SU-DHL-6 (cell line): ENCODE results near the gene SLC12A2.

Source experiments
- H2AFZ ChIP-seq: fragments of 200-600 bp; sonication (generic); 2 replicates; pipeline ENCODE4 v1.6.1; 2014; ENCODE audit warnings: low read depth, mild to moderate bottlenecking, moderate library complexity, mixed read lengths, antibody characterized with exemption, low read length; ENCODE audit not compliant: severe bottlenecking
- H3F3A ChIP-seq: fragments of 200-600 bp; shearing (Covaris generic); 2 replicates; pipeline ENCODE4 v1.6.0; 2016; ENCODE audit warnings: antibody characterized with exemption, mild to moderate bottlenecking; ENCODE audit not compliant: insufficient read depth
- H3K27ac ChIP-seq: fragments of 200-600 bp; sonication (generic); 2 replicates; pipeline ENCODE4 v1.5.1; 2016; ENCODE audit warnings: low read depth, mild to moderate bottlenecking, low read length, moderate library complexity, mixed read lengths
- H3K27me3 ChIP-seq: fragments of 200-600 bp; sonication (generic), shearing (Covaris generic); 2 replicates; pipeline ENCODE4 v1.6.0; 2014; ENCODE audit warnings: mild to moderate bottlenecking, low read length
- H3K36me3 ChIP-seq: fragments of 200-600 bp; sonication (generic); 2 replicates; pipeline ENCODE4 v1.6.1; 2014; ENCODE audit warnings: mild to moderate bottlenecking, low read length, mixed read lengths
- H3K4me2 ChIP-seq: fragments of 300-600, 200-600 bp; shearing (Covaris generic), sonication (generic); 2 replicates; pipeline ENCODE4 v1.6.0; 2014; ENCODE audit warnings: low read length, low read depth, mild to moderate bottlenecking; ENCODE audit not compliant: poor library complexity, severe bottlenecking
- H3K4me3 ChIP-seq: fragments of 200-600 bp; sonication (generic); 2 replicates; pipeline ENCODE4 v1.5.1; 2014; ENCODE audit warnings: antibody characterized with exemption, low read length, mild to moderate bottlenecking, mixed read lengths; ENCODE audit not compliant: insufficient read depth, poor library complexity, severe bottlenecking
- H3K79me2 ChIP-seq: fragments of 200-600 bp; sonication (generic); 2 replicates; pipeline ENCODE4 v1.6.1; 2014; ENCODE audit warnings: mild to moderate bottlenecking, low read length, moderate library complexity; ENCODE audit not compliant: insufficient read depth
- H3K9ac ChIP-seq: fragments of 200-600 bp; sonication (generic); 2 replicates; pipeline ENCODE4 v1.7.0; 2014; ENCODE audit warnings: mild to moderate bottlenecking, low read length
- H3K9me2 ChIP-seq: fragments of 200-600 bp; sonication (generic); replicated peaks from 2 replicates; pipeline ENCODE4 v1.6.1; 2014; ENCODE audit warnings: low read length; ENCODE audit not compliant: insufficient read depth
- H3K9me3 ChIP-seq: fragments of 200-600 bp; sonication (generic); 2 replicates; pipeline ENCODE4 v1.6.1; 2014; ENCODE audit warnings: low read length, mixed read lengths; ENCODE audit not compliant: insufficient read depth
- H4K20me1 ChIP-seq: fragments of 200-600 bp; sonication (generic); 2 replicates; pipeline ENCODE4 v1.6.1; 2014; ENCODE audit warnings: low read depth, mild to moderate bottlenecking, antibody characterized with exemption, low read length, moderate library complexity, mixed read lengths
- CTCF ChIP-seq: fragments of 200-600 bp; sonication (generic); IDR thresholded peaks from one replicate; pipeline ENCODE4 v1.5.1; 2017; ENCODE audit warnings: antibody characterized with exemption, mild to moderate bottlenecking, low read length, moderate library complexity; ENCODE audit not compliant: insufficient read depth, poor library complexity, severe bottlenecking
- EZH2phosphoT487 ChIP-seq: fragments of 200-600 bp; sonication (generic), shearing (Covaris generic); conservative IDR thresholded peaks from 2 replicates; pipeline ENCODE4 v1.6.1; 2018; ENCODE audit warnings: mild to moderate bottlenecking, antibody characterized with exemption, low read length, moderate library complexity, mixed read lengths

The SLC12A2 gene

GRCh38 chr5:128216860-128217531 lies 133.4 kb downstream of the SLC12A2 start:
- no peaks in the 10 kb centered on the region for H3K27me3 ChIP-seq
- TF ChIP-seq CTCF (no peak), EZH2phosphoT487 (no peak)
- H3K4me2 ChIP-seq = no peak overlapping the region
- no peaks in the 10 kb centered on the region for H3K36me3 ChIP-seq
- H2AFZ ChIP-seq = no peak overlapping the region
- H3F3A ChIP-seq = no peaks in the 10 kb centered on the region
- no peaks in the 10 kb centered on the region for H3K9me3 ChIP-seq
- no peak overlapping the region for H3K9ac ChIP-seq
- H3K9me2 ChIP-seq = no peaks in the 10 kb centered on the region
- no peaks in the 10 kb centered on the region for H4K20me1 ChIP-seq
- no peaks in the 10 kb centered on the region for H3K79me2 ChIP-seq
- H3K4me3 ChIP-seq = no peak overlapping the region
- H3K27ac ChIP-seq = no peak overlapping the region

GRCh38 chr5:128220841-128221240 lies 137.3 kb downstream of the SLC12A2 start:
- no peaks in the 10 kb centered on the region for H3F3A ChIP-seq
- no peaks in the 10 kb centered on the region for H3K36me3 ChIP-seq
- no peaks in the 10 kb centered on the region for H3K79me2 ChIP-seq
- no peak overlapping the region for H3K4me3 ChIP-seq
- H3K9me2 ChIP-seq = no peaks in the 10 kb centered on the region
- no peaks in the 10 kb centered on the region for H4K20me1 ChIP-seq
- H2AFZ ChIP-seq = no peak overlapping the region
- no peaks in the 10 kb centered on the region for H3K9me3 ChIP-seq
- no peak for TF ChIP-seq EZH2phosphoT487
- no peak for TF ChIP-seq CTCF
- no peak overlapping the region for H3K27ac ChIP-seq
- no peak overlapping the region for H3K9ac ChIP-seq
- no peaks in the 10 kb centered on the region for H3K27me3 ChIP-seq
- H3K4me2 ChIP-seq = no peak overlapping the region

- H3K9me2 ChIP-seq = no peaks in the 10 kb centered on the region
- H3K9ac ChIP-seq = no peak overlapping the region
- no peaks in the 10 kb centered on the region for H3K79me2 ChIP-seq
- no peak overlapping the region for H2AFZ ChIP-seq
- no peaks in the 10 kb centered on the region for H3K36me3 ChIP-seq
- no peak overlapping the region for H3K27ac ChIP-seq
- H3K4me3 ChIP-seq = no peak overlapping the region
- TF ChIP-seq EZH2phosphoT487 = no peak
- no peak overlapping the region for H3K4me2 ChIP-seq
- H3K9me3 ChIP-seq = no peaks in the 10 kb centered on the region
- no peaks in the 10 kb centered on the region for H4K20me1 ChIP-seq
- no peaks in the 10 kb centered on the region for H3F3A ChIP-seq
- no peaks in the 10 kb centered on the region for H3K27me3 ChIP-seq
Observed at GRCh38 chr5:128224336-128224735, 140.8 kb downstream of the SLC12A2 start.

- Histone ChIP-seq H3K79me2 (no peaks in the 10 kb centered on the region), H3K27ac (no peak overlapping the region), H2AFZ (no peak overlapping the region), H3K36me3 (no peaks in the 10 kb centered on the region), H3K9me2 (no peaks in the 10 kb centered on the region), H3K9ac (no peak overlapping the region), H3K27me3 (no peaks in the 10 kb centered on the region), H3K9me3 (no peaks in the 10 kb centered on the region), H3K4me3 (no peak overlapping the region), H4K20me1 (no peaks in the 10 kb centered on the region), H3K4me2 (no peak overlapping the region), H3F3A (no peaks in the 10 kb centered on the region)
- TF ChIP-seq CTCF = no peak
- no peak for TF ChIP-seq EZH2phosphoT487
Observed at GRCh38 chr5:128225245-128226030, 141.9 kb downstream of the SLC12A2 start.
